Measurements from ENCODE around the gene AHNAK.
A peak's percentile ranks its signal among the peaks of the same experiment; 100 is the strongest.

AHNAK gene

GRCh38 chr11:62402960-62403730 lies 143.5 kb downstream of the AHNAK start:
- in situ Hi-C loops (cut with HindIII; ENCODE audit: low pct_ligation_motif_present, low pct_unique_long_range_greater_than_20kb, low sequenced_read_pairs) = no loop called here
- DNase-seq = no peak

GRCh38 chr11:62402226-62402959 lies 144.2 kb downstream of the AHNAK start:
- in situ Hi-C loops (cut with HindIII; ENCODE audit: low pct_ligation_motif_present, low pct_unique_long_range_greater_than_20kb, low sequenced_read_pairs) = no loop called here
- no peak for DNase-seq

GRCh38 chr11:62401811-62402210 lies 144.8 kb downstream of the AHNAK start:
- DNase-seq = no peak
- in situ Hi-C loops (cut with HindIII; ENCODE audit: low pct_ligation_motif_present, low pct_unique_long_range_greater_than_20kb, low sequenced_read_pairs) = no loop called here

GRCh38 chr11:62401356-62401755 lies 145.2 kb downstream of the AHNAK start:
- DNase-seq = no peak
- in situ Hi-C loops (cut with HindIII; ENCODE audit: low pct_ligation_motif_present, low pct_unique_long_range_greater_than_20kb, low sequenced_read_pairs) = no loop called here

GRCh38 chr11:62400760-62401159 lies 145.8 kb downstream of the AHNAK start:
- no peak for DNase-seq
- in situ Hi-C loops (cut with HindIII; ENCODE audit: low pct_ligation_motif_present, low pct_unique_long_range_greater_than_20kb, low sequenced_read_pairs) = no loop called here

- in situ Hi-C loops (cut with HindIII; ENCODE audit: low pct_ligation_motif_present, low pct_unique_long_range_greater_than_20kb, low sequenced_read_pairs) = no loop called here
- no peak for DNase-seq
These were observed 146.3 kb downstream of the AHNAK start for GRCh38 chr11:62400281-62400680.

GRCh38 chr11:62399878-62400266 lies 146.7 kb downstream of the AHNAK start:
- in situ Hi-C loops (cut with HindIII; ENCODE audit: low pct_ligation_motif_present, low pct_unique_long_range_greater_than_20kb, low sequenced_read_pairs) = no loop called here
- no peak for DNase-seq

- in situ Hi-C loops (cut with HindIII; ENCODE audit: low pct_ligation_motif_present, low pct_unique_long_range_greater_than_20kb, low sequenced_read_pairs) = no loop called here
- no peak for DNase-seq
These were observed 147.3 kb downstream of the AHNAK start for GRCh38 chr11:62399172-62399877.

GRCh38 chr11:62398011-62398994 lies 148.3 kb downstream of the AHNAK start:
- no peak for DNase-seq
- in situ Hi-C loops (cut with HindIII; ENCODE audit: low pct_ligation_motif_present, low pct_unique_long_range_greater_than_20kb, low sequenced_read_pairs) = no loop called here

GRCh38 chr11:62395885-62396551 lies 150.6 kb downstream of the AHNAK start:
- DNase-seq = no peak
- in situ Hi-C loops (cut with HindIII; ENCODE audit: low pct_ligation_motif_present, low pct_unique_long_range_greater_than_20kb, low sequenced_read_pairs) = no loop called here

- in situ Hi-C loops (cut with HindIII; ENCODE audit: low pct_ligation_motif_present, low pct_unique_long_range_greater_than_20kb, low sequenced_read_pairs) = no loop called here
- peak; percentile 83 for DNase-seq
These were observed 151.6 kb downstream of the AHNAK start for GRCh38 chr11:62394825-62395538.

- in situ Hi-C loops (cut with HindIII; ENCODE audit: low pct_ligation_motif_present, low pct_unique_long_range_greater_than_20kb, low sequenced_read_pairs) = no loop called here
- DNase-seq = no peak
These were observed 152.9 kb downstream of the AHNAK start for GRCh38 chr11:62393735-62394134.

GRCh38 chr11:62393061-62393611 lies 153.5 kb downstream of the AHNAK start:
- DNase-seq = peak; percentile 43
- in situ Hi-C loops (cut with HindIII; ENCODE audit: low pct_ligation_motif_present, low pct_unique_long_range_greater_than_20kb, low sequenced_read_pairs) = no loop called here

GRCh38 chr11:62392506-62392905 lies 154.1 kb downstream of the AHNAK start:
- no peak for DNase-seq
- in situ Hi-C loops (cut with HindIII; ENCODE audit: low pct_ligation_motif_present, low pct_unique_long_range_greater_than_20kb, low sequenced_read_pairs) = no loop called here

- in situ Hi-C loops (cut with HindIII; ENCODE audit: low pct_ligation_motif_present, low pct_unique_long_range_greater_than_20kb, low sequenced_read_pairs) = no loop called here
These were observed 154.8 kb downstream of the AHNAK start for GRCh38 chr11:62391642-62392425.

GRCh38 chr11:62390722-62391121 lies 155.9 kb downstream of the AHNAK start:
- DNase-seq = no peak
- in situ Hi-C loops (cut with HindIII; ENCODE audit: low pct_ligation_motif_present, low pct_unique_long_range_greater_than_20kb, low sequenced_read_pairs) = no loop called here

More at GRCh38 chr11:62391642-62392425, 154.8 kb downstream of the AHNAK start:
- DNase-seq = no peak
